ENCODE measurements around the gene TSPAN32.

TSPAN32 gene

DNA sequence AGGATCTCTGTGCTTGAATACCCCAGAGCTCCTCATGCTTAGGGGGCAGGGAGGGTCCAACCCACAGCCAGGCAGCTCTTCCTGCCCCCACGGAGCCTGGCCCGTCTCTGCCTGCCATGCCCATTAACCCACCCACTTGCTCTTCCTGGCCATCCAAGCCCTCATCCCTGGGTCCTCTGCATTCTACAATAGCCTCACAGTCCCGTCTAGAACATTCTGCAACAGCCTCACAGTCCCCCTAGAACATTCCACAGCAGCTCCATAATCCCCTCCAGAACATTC lies 15.1 kb downstream of the TSPAN32 start:
- no peaks in the 10 kb centered on the region for H3K4me1 ChIP-seq (ENCODE audit: control insufficient read depth in 1 of 2, insufficient read depth in 2 of 2, low read length in 2 of 2)
- no peak overlapping the region for H3K9ac ChIP-seq (ENCODE audit: low read depth in 1 of 2, low read length in 2 of 2)
- no peaks in the 10 kb centered on the region for H3K27me3 ChIP-seq (ENCODE audit: control insufficient read depth in 1 of 2, insufficient read depth in 2 of 2, low read length in 2 of 2)
- no peaks in the 10 kb centered on the region for H3K36me3 ChIP-seq (ENCODE audit: control insufficient read depth in 1 of 2, insufficient read depth in 2 of 2, low read length in 2 of 2)
- H3K9me3 ChIP-seq (ENCODE audit: control insufficient read depth in 1 of 2, low read length in 2 of 2): peaks cover 0 to 3% of the 10 kb centered on the region in 2 donors
- no peak overlapping the region for H3K4me3 ChIP-seq (ENCODE audit: low read depth in 1 of 2, low read length in 2 of 2)
- no peak overlapping the region for H3K27ac ChIP-seq (ENCODE audit: low read depth, low read length)

DNA sequence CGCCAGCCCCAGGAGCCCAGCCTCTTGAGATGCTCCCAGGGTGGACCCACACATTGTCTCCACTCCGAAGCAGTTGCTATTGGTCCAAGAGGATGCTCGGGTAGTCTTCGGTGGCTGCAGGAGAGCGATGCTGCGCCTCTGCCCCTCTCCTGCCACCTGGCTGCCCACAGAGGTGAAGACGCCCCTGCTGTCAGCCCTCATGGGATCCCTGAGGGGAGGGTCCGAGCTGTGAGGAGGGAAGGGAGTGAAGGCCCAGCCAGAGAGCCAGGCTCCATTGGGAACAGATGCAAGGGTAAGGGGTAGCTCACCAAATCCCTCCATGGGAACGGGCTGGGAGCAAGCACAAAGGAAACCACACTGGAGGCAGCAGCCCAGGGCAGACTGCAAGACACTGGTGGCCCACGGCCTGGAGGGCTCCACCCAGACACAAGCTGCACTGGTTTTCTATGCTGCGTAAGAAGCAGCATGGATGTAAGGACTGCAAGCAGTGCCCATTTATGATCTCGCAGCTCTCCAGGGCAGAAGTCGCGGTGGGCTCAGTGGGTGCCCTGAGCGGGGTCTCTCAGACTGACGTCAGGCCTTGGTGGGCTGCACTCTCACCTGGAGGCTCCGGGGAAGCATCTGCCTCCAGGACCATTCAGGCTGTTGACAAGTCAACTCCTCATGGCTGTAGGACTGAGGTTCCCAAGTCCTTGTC lies 15.7 kb downstream of the TSPAN32 start:
- no peaks in the 10 kb centered on the region for H3K36me3 ChIP-seq (ENCODE audit: control insufficient read depth in 1 of 2, insufficient read depth in 2 of 2, low read length in 2 of 2)
- no peaks in the 10 kb centered on the region for H3K27me3 ChIP-seq (ENCODE audit: control insufficient read depth in 1 of 2, insufficient read depth in 2 of 2, low read length in 2 of 2)
- H3K9me3 ChIP-seq (ENCODE audit: control insufficient read depth in 1 of 2, low read length in 2 of 2): peaks cover 0 to 3% of the 10 kb centered on the region in 2 donors
- no peaks in the 10 kb centered on the region for H3K4me1 ChIP-seq (ENCODE audit: control insufficient read depth in 1 of 2, insufficient read depth in 2 of 2, low read length in 2 of 2)
- no peak overlapping the region for H3K4me3 ChIP-seq (ENCODE audit: low read depth in 1 of 2, low read length in 2 of 2)
- H3K9ac ChIP-seq (ENCODE audit: low read depth in 1 of 2, low read length in 2 of 2): no peak overlapping the region
- no peak overlapping the region for H3K27ac ChIP-seq (ENCODE audit: low read depth, low read length)

DNA sequence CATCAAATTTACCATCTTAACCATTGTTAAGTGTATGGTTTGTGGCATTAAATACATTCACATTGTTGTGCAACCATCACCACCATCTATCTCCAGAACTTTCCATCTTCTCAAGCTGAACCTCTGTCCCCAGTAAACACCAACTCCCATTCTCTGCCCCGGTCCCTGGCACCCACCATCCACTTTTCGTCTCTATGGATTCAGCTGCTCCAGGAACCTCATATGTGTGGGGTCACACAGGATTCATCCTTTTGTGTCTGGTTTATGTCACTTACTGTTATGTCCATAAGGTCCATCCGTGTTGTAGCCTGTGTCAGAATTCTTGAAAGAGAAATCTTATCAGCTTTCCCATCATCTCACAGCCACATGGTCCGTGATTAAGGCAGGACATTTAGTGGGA lies 16.3 kb downstream of the TSPAN32 start:
- Histone ChIP-seq H3K27me3 (ENCODE audit: control insufficient read depth in 1 of 2, insufficient read depth in 2 of 2, low read length in 2 of 2) (no peaks in the 10 kb centered on the region), H3K4me3 (ENCODE audit: low read depth in 1 of 2, low read length in 2 of 2) (no peak overlapping the region), H3K36me3 (ENCODE audit: control insufficient read depth in 1 of 2, insufficient read depth in 2 of 2, low read length in 2 of 2) (no peaks in the 10 kb centered on the region), H3K27ac (ENCODE audit: low read depth, low read length) (no peak overlapping the region), H3K4me1 (ENCODE audit: control insufficient read depth in 1 of 2, insufficient read depth in 2 of 2, low read length in 2 of 2) (no peaks in the 10 kb centered on the region), H3K9ac (ENCODE audit: low read depth in 1 of 2, low read length in 2 of 2) (no peak overlapping the region), H3K9me3 (ENCODE audit: control insufficient read depth in 1 of 2, low read length in 2 of 2) (peaks cover 0 to 3% of the 10 kb centered on the region in 2 donors)

DNA sequence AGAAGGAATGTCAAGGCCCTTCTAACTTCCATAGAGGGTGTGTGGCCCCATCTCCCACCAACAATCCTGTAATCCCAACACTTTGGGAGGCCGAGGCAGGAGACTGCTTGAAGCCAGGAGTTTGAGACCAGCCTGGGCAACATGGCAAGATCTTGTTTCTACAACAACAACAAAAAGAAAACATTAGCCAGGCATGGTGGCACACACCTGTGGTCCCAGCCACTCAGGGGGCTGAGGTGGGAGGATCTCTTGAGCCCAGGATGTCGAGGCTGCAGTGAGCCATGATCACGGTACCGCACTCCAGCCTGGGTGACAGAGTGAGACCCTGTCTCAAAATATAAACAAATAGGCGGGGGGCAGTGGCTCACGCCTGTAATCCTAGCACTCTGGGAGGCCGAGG lies 16.9 kb downstream of the TSPAN32 start:
- Histone ChIP-seq H3K4me1 (ENCODE audit: control insufficient read depth in 1 of 2, insufficient read depth in 2 of 2, low read length in 2 of 2) (no peaks in the 10 kb centered on the region), H3K27ac (ENCODE audit: low read depth, low read length) (no peak overlapping the region), H3K9me3 (ENCODE audit: control insufficient read depth in 1 of 2, low read length in 2 of 2) (peaks cover 0 to 3% of the 10 kb centered on the region in 2 donors), H3K36me3 (ENCODE audit: control insufficient read depth in 1 of 2, insufficient read depth in 2 of 2, low read length in 2 of 2) (no peaks in the 10 kb centered on the region), H3K9ac (ENCODE audit: low read depth in 1 of 2, low read length in 2 of 2) (no peak overlapping the region), H3K27me3 (ENCODE audit: control insufficient read depth in 1 of 2, insufficient read depth in 2 of 2, low read length in 2 of 2) (no peaks in the 10 kb centered on the region), H3K4me3 (ENCODE audit: low read depth in 1 of 2, low read length in 2 of 2) (no peak overlapping the region)

DNA sequence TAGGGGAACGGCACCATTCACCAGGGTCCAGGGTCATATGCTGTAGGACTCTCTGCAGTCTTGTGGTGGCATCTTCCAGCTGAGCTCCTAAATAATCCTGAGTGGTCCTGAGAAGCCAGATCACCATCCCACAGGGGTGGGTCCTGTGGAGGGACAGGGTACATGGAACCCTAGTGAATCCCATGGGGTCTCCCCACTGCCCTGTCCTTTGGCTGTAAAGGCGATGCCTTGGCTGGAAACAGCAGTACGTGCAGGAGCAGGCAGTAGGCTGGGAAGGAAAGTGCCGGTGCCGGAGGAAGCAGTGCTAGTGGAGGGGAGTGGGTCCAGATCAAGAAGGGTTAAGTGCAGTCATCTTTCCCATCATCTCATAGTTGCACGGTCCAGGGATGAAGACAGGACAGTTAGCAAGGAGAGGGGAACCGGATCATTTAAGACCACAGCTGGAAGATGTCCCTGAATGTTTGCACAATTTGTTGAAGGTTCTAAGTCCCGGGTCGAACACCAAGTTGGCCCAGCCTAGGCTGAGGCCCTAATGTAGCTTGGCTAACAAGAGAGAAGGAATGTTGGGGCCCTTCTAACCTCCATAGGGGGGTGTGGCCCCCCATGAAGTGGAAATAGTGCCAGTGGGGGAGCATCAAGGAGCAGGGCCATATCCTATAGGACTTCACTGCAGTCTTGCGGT lies 18.1 kb downstream of the TSPAN32 start:
- no peaks in the 10 kb centered on the region for H3K36me3 ChIP-seq (ENCODE audit: control insufficient read depth in 1 of 2, insufficient read depth in 2 of 2, low read length in 2 of 2)
- peaks cover 0 to 3% of the 10 kb centered on the region in 2 donors for H3K9me3 ChIP-seq (ENCODE audit: control insufficient read depth in 1 of 2, low read length in 2 of 2)
- H3K9ac ChIP-seq (ENCODE audit: low read depth in 1 of 2, low read length in 2 of 2): no peak overlapping the region
- no peak overlapping the region for H3K27ac ChIP-seq (ENCODE audit: low read depth, low read length)
- no peaks in the 10 kb centered on the region for H3K27me3 ChIP-seq (ENCODE audit: control insufficient read depth in 1 of 2, insufficient read depth in 2 of 2, low read length in 2 of 2)
- H3K4me1 ChIP-seq (ENCODE audit: control insufficient read depth in 1 of 2, insufficient read depth in 2 of 2, low read length in 2 of 2): no peaks in the 10 kb centered on the region
- H3K4me3 ChIP-seq (ENCODE audit: low read depth in 1 of 2, low read length in 2 of 2): no peak overlapping the region

DNA sequence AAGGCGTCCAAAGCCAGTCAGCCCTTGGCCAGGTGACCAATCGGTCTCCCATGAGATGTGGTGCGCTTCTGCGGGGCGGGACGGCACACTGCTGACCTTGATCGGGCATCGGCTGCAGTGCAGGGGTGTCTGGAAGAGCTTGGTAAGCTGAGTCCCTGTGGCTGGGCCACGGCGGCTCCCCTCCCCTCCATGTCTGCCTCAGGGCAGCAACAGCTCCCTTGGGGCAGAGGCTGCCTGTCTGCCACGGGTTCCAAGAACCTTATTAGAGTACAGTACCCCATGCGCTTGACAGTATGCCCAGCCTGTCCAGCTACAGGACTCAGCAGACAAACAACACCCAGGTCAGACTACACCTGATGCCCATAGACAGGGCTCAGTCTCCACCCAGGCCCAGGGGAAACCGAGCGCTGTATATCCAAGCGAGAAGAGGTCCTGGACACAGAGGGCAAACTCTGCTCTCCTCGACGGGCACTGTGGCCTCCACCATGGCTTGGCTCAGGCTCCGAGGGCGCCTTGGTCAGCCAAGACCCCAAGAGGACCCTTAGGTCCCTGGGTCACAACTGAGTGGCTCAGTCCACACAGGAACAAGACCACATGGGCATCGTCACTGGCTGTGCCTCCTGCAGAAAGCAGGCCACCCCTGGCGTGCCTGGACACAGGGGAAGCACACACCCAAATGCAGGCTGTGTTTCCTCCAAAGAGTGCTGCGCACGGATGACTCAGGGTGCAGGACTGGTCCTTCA lies 18.9 kb downstream of the TSPAN32 start:
- Histone ChIP-seq H3K4me1 (ENCODE audit: control insufficient read depth in 1 of 2, insufficient read depth in 2 of 2, low read length in 2 of 2) (no peaks in the 10 kb centered on the region), H3K27ac (ENCODE audit: low read depth, low read length) (no peak overlapping the region), H3K27me3 (ENCODE audit: control insufficient read depth in 1 of 2, insufficient read depth in 2 of 2, low read length in 2 of 2) (no peaks in the 10 kb centered on the region), H3K36me3 (ENCODE audit: control insufficient read depth in 1 of 2, insufficient read depth in 2 of 2, low read length in 2 of 2) (no peaks in the 10 kb centered on the region), H3K9ac (ENCODE audit: low read depth in 1 of 2, low read length in 2 of 2) (no peak overlapping the region), H3K9me3 (ENCODE audit: control insufficient read depth in 1 of 2, low read length in 2 of 2) (peaks cover 0 to 3% of the 10 kb centered on the region in 2 donors), H3K4me3 (ENCODE audit: low read depth in 1 of 2, low read length in 2 of 2) (no peak overlapping the region)

DNA sequence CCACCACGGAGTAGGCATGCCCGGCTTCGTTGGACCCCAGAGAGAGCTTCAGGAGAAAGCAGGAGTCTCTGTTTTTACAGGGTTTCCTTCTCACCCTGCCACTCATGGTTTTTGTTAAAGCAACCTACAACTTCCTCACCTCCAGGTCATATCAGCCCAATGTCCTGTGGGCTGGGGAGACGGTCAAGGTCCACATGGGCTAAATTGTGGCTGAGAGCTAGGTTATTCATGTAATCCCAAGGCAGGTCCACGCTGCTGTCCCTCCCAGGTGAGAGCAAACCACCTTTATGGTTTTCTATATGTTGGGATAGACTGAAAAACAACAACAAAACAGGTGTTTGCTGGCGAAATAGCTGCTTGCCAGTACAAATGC lies 19.5 kb downstream of the TSPAN32 start:
- H3K27me3 ChIP-seq (ENCODE audit: control insufficient read depth in 1 of 2, insufficient read depth in 2 of 2, low read length in 2 of 2): no peaks in the 10 kb centered on the region
- H3K9me3 ChIP-seq (ENCODE audit: control insufficient read depth in 1 of 2, low read length in 2 of 2): peaks cover 0 to 3% of the 10 kb centered on the region in 2 donors
- H3K27ac ChIP-seq (ENCODE audit: low read depth, low read length): no peak overlapping the region
- H3K4me3 ChIP-seq (ENCODE audit: low read depth in 1 of 2, low read length in 2 of 2): no peak overlapping the region
- no peaks in the 10 kb centered on the region for H3K36me3 ChIP-seq (ENCODE audit: control insufficient read depth in 1 of 2, insufficient read depth in 2 of 2, low read length in 2 of 2)
- H3K9ac ChIP-seq (ENCODE audit: low read depth in 1 of 2, low read length in 2 of 2): no peak overlapping the region
- no peaks in the 10 kb centered on the region for H3K4me1 ChIP-seq (ENCODE audit: control insufficient read depth in 1 of 2, insufficient read depth in 2 of 2, low read length in 2 of 2)

DNA sequence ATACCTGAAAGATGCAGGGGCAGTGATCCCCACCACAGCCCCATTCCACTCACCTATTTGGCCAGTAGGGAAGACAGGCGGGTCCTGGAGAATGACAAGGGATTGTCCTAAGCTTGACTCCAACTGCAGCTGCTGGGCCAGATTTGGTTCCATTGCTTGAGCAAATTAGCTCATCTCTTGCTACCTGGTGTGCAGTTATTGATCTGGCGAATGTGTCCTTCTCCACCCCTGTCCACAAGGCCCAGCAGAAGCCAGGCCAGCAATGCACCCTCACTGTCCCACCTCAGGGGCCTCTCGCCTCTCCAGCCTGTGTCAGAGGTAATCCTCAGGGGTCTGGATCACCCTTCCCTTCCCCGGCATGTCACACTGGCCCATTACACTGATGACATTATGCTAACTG lies 23.3 kb downstream of the TSPAN32 start:
- H3K9ac ChIP-seq (ENCODE audit: low read depth in 1 of 2, low read length in 2 of 2): no peak overlapping the region
- no peak overlapping the region for H3K27ac ChIP-seq (ENCODE audit: low read depth, low read length)
- no peaks in the 10 kb centered on the region for H3K27me3 ChIP-seq (ENCODE audit: control insufficient read depth in 1 of 2, insufficient read depth in 2 of 2, low read length in 2 of 2)
- no peaks in the 10 kb centered on the region for H3K9me3 ChIP-seq (ENCODE audit: control insufficient read depth in 1 of 2, low read length in 2 of 2)
- H3K36me3 ChIP-seq (ENCODE audit: control insufficient read depth in 1 of 2, insufficient read depth in 2 of 2, low read length in 2 of 2): no peaks in the 10 kb centered on the region
- H3K4me3 ChIP-seq (ENCODE audit: low read depth in 1 of 2, low read length in 2 of 2): no peak overlapping the region
- no peaks in the 10 kb centered on the region for H3K4me1 ChIP-seq (ENCODE audit: control insufficient read depth in 1 of 2, insufficient read depth in 2 of 2, low read length in 2 of 2)

DNA sequence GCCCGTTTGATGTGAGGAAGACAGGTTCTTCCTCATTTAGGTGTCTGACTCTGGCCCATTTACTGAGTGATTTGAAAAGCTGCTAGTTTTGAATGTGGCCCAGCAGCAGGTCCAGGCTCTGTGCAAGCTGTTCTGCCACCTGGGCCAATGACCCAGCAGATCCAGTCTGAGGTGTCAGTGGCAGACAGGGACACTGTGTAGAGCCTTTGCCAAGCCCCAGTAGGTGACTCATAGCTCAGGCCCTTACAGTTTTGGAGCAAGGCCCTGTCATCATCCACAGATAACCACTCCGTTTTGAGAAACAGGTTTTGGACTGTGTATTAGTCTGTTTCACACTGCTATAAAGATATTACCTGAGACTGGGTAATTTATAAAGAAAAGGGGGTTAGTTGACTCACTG lies 23.9 kb downstream of the TSPAN32 start:
- H3K4me3 ChIP-seq (ENCODE audit: low read depth in 1 of 2, low read length in 2 of 2): no peak overlapping the region

DNA sequence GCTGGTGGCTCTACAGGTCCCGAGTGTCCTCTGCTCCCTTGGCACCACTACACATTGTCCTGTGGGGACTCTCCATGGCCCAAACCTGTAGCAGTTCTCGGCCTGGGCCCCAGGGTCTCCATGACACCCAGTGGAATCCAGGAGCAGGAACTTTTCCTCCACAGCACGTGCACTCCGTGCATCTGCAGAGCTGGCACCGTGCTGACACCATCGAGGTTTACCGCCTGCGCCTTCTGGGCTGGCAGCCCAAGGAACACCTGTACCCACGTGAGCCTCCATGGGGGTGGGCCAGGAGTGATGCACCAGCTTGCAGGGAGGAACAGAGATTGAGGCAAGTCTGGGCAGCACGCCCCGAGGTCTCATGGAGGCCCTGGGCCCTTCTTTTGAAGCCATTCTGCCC lies 25.2 kb downstream of the TSPAN32 start:
- H3K27me3 ChIP-seq (ENCODE audit: control insufficient read depth in 1 of 2, insufficient read depth in 2 of 2, low read length in 2 of 2): no peaks in the 10 kb centered on the region
- no peak overlapping the region for H3K27ac ChIP-seq (ENCODE audit: low read depth, low read length)
- peaks cover 0 to 8% of the 10 kb centered on the region in 2 donors for H3K9me3 ChIP-seq (ENCODE audit: control insufficient read depth in 1 of 2, low read length in 2 of 2)
- H3K4me3 ChIP-seq (ENCODE audit: low read depth in 1 of 2, low read length in 2 of 2): no peak overlapping the region
- H3K4me1 ChIP-seq (ENCODE audit: control insufficient read depth in 1 of 2, insufficient read depth in 2 of 2, low read length in 2 of 2): no peaks in the 10 kb centered on the region
- no peak overlapping the region for H3K9ac ChIP-seq (ENCODE audit: low read depth in 1 of 2, low read length in 2 of 2)
- no peaks in the 10 kb centered on the region for H3K36me3 ChIP-seq (ENCODE audit: control insufficient read depth in 1 of 2, insufficient read depth in 2 of 2, low read length in 2 of 2)

More for the DNA sequence above, 23.9 kb downstream of the TSPAN32 start:
- no peak overlapping the region for H3K9ac ChIP-seq (ENCODE audit: low read depth in 1 of 2, low read length in 2 of 2)
- no peaks in the 10 kb centered on the region for H3K36me3 ChIP-seq (ENCODE audit: control insufficient read depth in 1 of 2, insufficient read depth in 2 of 2, low read length in 2 of 2)
- no peak overlapping the region for H3K27ac ChIP-seq (ENCODE audit: low read depth, low read length)
- H3K9me3 ChIP-seq (ENCODE audit: control insufficient read depth in 1 of 2, low read length in 2 of 2): peaks cover 0 to 3% of the 10 kb centered on the region in 2 donors
- H3K27me3 ChIP-seq (ENCODE audit: control insufficient read depth in 1 of 2, insufficient read depth in 2 of 2, low read length in 2 of 2): no peaks in the 10 kb centered on the region
- H3K4me1 ChIP-seq (ENCODE audit: control insufficient read depth in 1 of 2, insufficient read depth in 2 of 2, low read length in 2 of 2): no peaks in the 10 kb centered on the region

Measured in duodenal mucosa (tissue), 2 donors.